HG02571 (cell line): ENCODE measurements around the gene ADGRG6.
"Not testable (repeated sequence)": the region's sequence is repeated elsewhere in the genome, so short reads cannot be mapped to it uniquely, and the experiment has no call there.

Source experiments
- ATAC-seq: cut with Tn5 transposase; IDR thresholded peaks from one replicate; pipeline ENCODE4 v1.9.1; 2021; ENCODE audit warnings: mild to moderate bottlenecking, moderate library complexity; ENCODE audit not compliant: unreplicated experiment

ADGRG6 gene

GRCh38 chr6:142343938-142344337 is 42.1 kb downstream of the ADGRG6 start:
- no peak for ATAC-seq

GRCh38 chr6:142345261-142345660 is 43.5 kb downstream of the ADGRG6 start:
- no peak for ATAC-seq

GRCh38 chr6:142346166-142346565 is 44.4 kb downstream of the ADGRG6 start:
- ATAC-seq: not testable (repeated sequence)

GRCh38 chr6:142349215-142349823 is 47.5 kb downstream of the ADGRG6 start:
- ATAC-seq: no peak

- no peak for ATAC-seq
Observed at GRCh38 chr6:142350309-142350708, 48.5 kb downstream of the ADGRG6 start.

- no peak for ATAC-seq
Observed at GRCh38 chr6:142353690-142354089, 51.9 kb downstream of the ADGRG6 start.

GRCh38 chr6:142354650-142355049 is 52.8 kb downstream of the ADGRG6 start:
- no peak for ATAC-seq

GRCh38 chr6:142355520-142356174 is 53.8 kb downstream of the ADGRG6 start:
- no peak for ATAC-seq

- no peak for ATAC-seq
Observed at GRCh38 chr6:142356201-142356883, 54.5 kb downstream of the ADGRG6 start.

- ATAC-seq: no peak
Observed at GRCh38 chr6:142356884-142357225, 55.0 kb downstream of the ADGRG6 start.

GRCh38 chr6:142357879-142358278 is 56.1 kb downstream of the ADGRG6 start:
- no peak for ATAC-seq

- ATAC-seq: no peak
Observed at GRCh38 chr6:142359271-142359960, 57.6 kb downstream of the ADGRG6 start.

- no peak for ATAC-seq
Observed at GRCh38 chr6:142361345-142361744, 59.5 kb downstream of the ADGRG6 start.

GRCh38 chr6:142361779-142362750 is 60.3 kb downstream of the ADGRG6 start:
- ATAC-seq: no peak

- ATAC-seq: no peak
Observed at GRCh38 chr6:142367061-142367460, 65.3 kb downstream of the ADGRG6 start.

GRCh38 chr6:142367501-142368018 is 65.8 kb downstream of the ADGRG6 start:
- no peak for ATAC-seq

- no peak for ATAC-seq
Observed at GRCh38 chr6:142369266-142369665, 67.5 kb downstream of the ADGRG6 start.

GRCh38 chr6:142372348-142372747 is 70.5 kb downstream of the ADGRG6 start:
- ATAC-seq: no peak

GRCh38 chr6:142373268-142374090 is 71.7 kb downstream of the ADGRG6 start:
- no peak for ATAC-seq
